Right atrium auricular region (tissue), 2 donors: Measurements from ENCODE around the gene USP17L19. TPM values are rescaled to one million over a fixed set of nuclear protein-coding genes. Genes with fewer than 3 reads are reported as not detected.

Experiments
- total RNA-seq, 2 donors: library from RNA; depleted of rRNA; stranded (reverse); fragments of >200 nt; gene quantifications; one replicate each; pipeline ENCODE4 v1.1.0, GENCODE V29; 2016

Gene USP17L19
- total RNA-seq, 2 donors from 2014 or later, result not detected

Other genes with a start within 250 kb of the USP17L19 start
- not detected for gene FAM90A26, start 83.0 kb upstream of the USP17L19 start, total RNA-seq
- not detected for gene USP17L10, start 42.7 kb upstream of the USP17L19 start, total RNA-seq
- not detected for gene USP17L11, start 38.0 kb upstream of the USP17L19 start, total RNA-seq
- gene USP17L12, start 33.2 kb upstream of the USP17L19 start, total RNA-seq, result not detected
- gene USP17L13, start 28.5 kb upstream of the USP17L19 start, total RNA-seq, result not detected
- gene USP17L15, start 19.0 kb upstream of the USP17L19 start, total RNA-seq, result not detected
- not detected for gene USP17L17, start 9.5 kb upstream of the USP17L19 start, total RNA-seq
- not detected for gene USP17L18, start 4.7 kb upstream of the USP17L19 start, total RNA-seq
- not detected for gene USP17L20, start 4.7 kb downstream of the USP17L19 start, total RNA-seq
- not detected for gene USP17L21, start 9.5 kb downstream of the USP17L19 start, total RNA-seq
- not detected for gene USP17L22, start 14.2 kb downstream of the USP17L19 start, total RNA-seq
- not detected for gene USP17L24, start 71.8 kb downstream of the USP17L19 start, total RNA-seq
- not detected for gene USP17L25, start 76.5 kb downstream of the USP17L19 start, total RNA-seq
- not detected for gene USP17L26, start 81.3 kb downstream of the USP17L19 start, total RNA-seq
- not detected for gene USP17L5, start 86.0 kb downstream of the USP17L19 start, total RNA-seq
- not detected for gene USP17L27, start 90.8 kb downstream of the USP17L19 start, total RNA-seq
- gene USP17L28, start 95.5 kb downstream of the USP17L19 start, total RNA-seq, result not detected
- gene USP17L29, start 100.3 kb downstream of the USP17L19 start, total RNA-seq, result not detected
- not detected for gene USP17L30, start 109.8 kb downstream of the USP17L19 start, total RNA-seq
- gene DEFB131A, start 191.0 kb downstream of the USP17L19 start, total RNA-seq, result not detected